Measurements from ENCODE around the gene LMBRD1.
A peak's percentile ranks its signal among the peaks of the same experiment; 100 is the strongest.
"Not testable (repeated sequence)": the region's sequence is repeated elsewhere in the genome, so short reads cannot be mapped to it uniquely, and the experiment has no call there.

Gene LMBRD1

DNA sequence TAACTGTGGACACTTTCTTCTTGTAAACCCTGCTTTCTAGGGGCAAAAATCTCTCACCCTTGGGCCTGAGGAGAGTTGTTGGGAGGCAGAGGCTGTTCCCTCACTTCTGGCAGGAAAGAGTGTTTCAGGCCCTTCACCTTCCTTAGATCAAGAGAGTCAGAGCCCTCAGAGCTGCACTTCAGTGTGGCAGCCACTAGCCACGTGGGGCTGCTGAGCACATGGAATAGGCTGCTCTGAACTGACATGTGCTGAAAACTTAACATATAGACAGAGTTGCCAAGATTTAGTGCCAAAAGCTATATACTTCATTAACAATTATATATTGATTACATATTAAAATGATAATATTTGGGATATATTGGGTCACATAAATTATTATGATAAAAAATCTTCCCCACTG, 4.4 kb upstream of the LMBRD1 start:
- H3K9ac ChIP-seq (ENCODE audit: low read depth, low read length), result no peak overlapping the region
- ATAC-seq (ENCODE audit: insufficient read depth, low read depth) (no peak), DNase-seq (no peak)
- no peaks in the 10 kb centered on the region for H4K20me1 ChIP-seq (ENCODE audit: insufficient read depth, low read length)
- H3K4me3 ChIP-seq (ENCODE audit: low read depth in 1 of 2, low read length in 2 of 2), result no peak overlapping the region
- H3K27ac ChIP-seq (ENCODE audit: low read length), result no peak overlapping the region
- peaks cover 2% of the 10 kb centered on the region for H3K79me2 ChIP-seq (ENCODE audit: insufficient read depth, low read length)
- no peaks in the 10 kb centered on the region for H3K9me3 ChIP-seq (ENCODE audit: insufficient read depth, low read length, severe bottlenecking)
- H2AFZ ChIP-seq (ENCODE audit: low read depth, low read length), result 0 out of 2 replicates have a peak overlapping the region, but pooled peaks have one; percentile 25
- TF ChIP-seq, protein P1, sequence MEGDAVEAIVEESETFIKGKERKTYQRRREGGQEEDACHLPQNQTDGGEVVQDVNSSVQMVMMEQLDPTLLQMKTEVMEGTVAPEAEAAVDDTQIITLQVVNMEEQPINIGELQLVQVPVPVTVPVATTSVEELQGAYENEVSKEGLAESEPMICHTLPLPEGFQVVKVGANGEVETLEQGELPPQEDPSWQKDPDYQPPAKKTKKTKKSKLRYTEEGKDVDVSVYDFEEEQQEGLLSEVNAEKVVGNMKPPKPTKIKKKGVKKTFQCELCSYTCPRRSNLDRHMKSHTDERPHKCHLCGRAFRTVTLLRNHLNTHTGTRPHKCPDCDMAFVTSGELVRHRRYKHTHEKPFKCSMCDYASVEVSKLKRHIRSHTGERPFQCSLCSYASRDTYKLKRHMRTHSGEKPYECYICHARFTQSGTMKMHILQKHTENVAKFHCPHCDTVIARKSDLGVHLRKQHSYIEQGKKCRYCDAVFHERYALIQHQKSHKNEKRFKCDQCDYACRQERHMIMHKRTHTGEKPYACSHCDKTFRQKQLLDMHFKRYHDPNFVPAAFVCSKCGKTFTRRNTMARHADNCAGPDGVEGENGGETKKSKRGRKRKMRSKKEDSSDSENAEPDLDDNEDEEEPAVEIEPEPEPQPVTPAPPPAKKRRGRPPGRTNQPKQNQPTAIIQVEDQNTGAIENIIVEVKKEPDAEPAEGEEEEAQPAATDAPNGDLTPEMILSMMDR (IDR thresholded peaks at IDR 0.05; ENCODE audit: borderline replicate concordance, extremely low read depth, low read length, poor library complexity, severe bottlenecking), result no peak
- no peak for TF ChIP-seq EZH2 (IDR thresholded peaks at IDR 0.05; ENCODE audit: borderline replicate concordance, low read depth, low read length, severe bottlenecking)
- no peaks in the 10 kb centered on the region; the same call in 1 of the 2 replicates for H3K36me3 ChIP-seq (ENCODE audit: insufficient read depth, low read length)
- no peaks in the 10 kb centered on the region for H3K27me3 ChIP-seq (ENCODE audit: insufficient read depth, low read length, poor library complexity)
- no peak overlapping the region for H3K4me2 ChIP-seq (ENCODE audit: insufficient read depth, low read length)
- peaks cover 7% of the 10 kb centered on the region for H3K4me1 ChIP-seq (ENCODE audit: insufficient read depth, low read length)

GRCh38 chr6:69798796-69799195, 2.0 kb upstream of the LMBRD1 start:
- not testable (repeated sequence) for ATAC-seq (ENCODE audit: insufficient read depth, low read depth)

GRCh38 chr6:69796073-69796641, 653 bp downstream of the LMBRD1 start:
- peaks cover 23% of the 10 kb centered on the region for H3K4me1 ChIP-seq (ENCODE audit: insufficient read depth, low read length)
- H3K9me3 ChIP-seq (ENCODE audit: insufficient read depth, low read length, severe bottlenecking), result no peaks in the 10 kb centered on the region
- H3K79me2 ChIP-seq (ENCODE audit: insufficient read depth, low read length), result peaks cover 51% of the 10 kb centered on the region
- DNase-seq, result no peak
- H4K20me1 ChIP-seq (ENCODE audit: insufficient read depth, low read length), result 0 out of 2 replicates have a peak, but pooled peaks cover 2% of the 10 kb centered on the region
- no peak for TF ChIP-seq EZH2 (IDR thresholded peaks at IDR 0.05; ENCODE audit: borderline replicate concordance, low read depth, low read length, severe bottlenecking)
- TF ChIP-seq, protein P1 (IDR thresholded peaks at IDR 0.05; ENCODE audit: borderline replicate concordance, extremely low read depth, low read length, poor library complexity, severe bottlenecking), result no peak
- peak overlapping the region; percentile 84 for H3K27ac ChIP-seq (ENCODE audit: low read length)
- peak overlapping the region; percentile 74 to 76 for H3K4me3 ChIP-seq (ENCODE audit: low read depth in 1 of 2, low read length in 2 of 2)
- no peaks in the 10 kb centered on the region; the same call in 1 of the 2 replicates for H3K36me3 ChIP-seq (ENCODE audit: insufficient read depth, low read length)
- peak; percentile 1; the same call in 2 of the 3 replicates for ATAC-seq (ENCODE audit: insufficient read depth, low read depth)
- H2AFZ ChIP-seq (ENCODE audit: low read depth, low read length), result peak overlapping the region; percentile 93
- H3K4me2 ChIP-seq (ENCODE audit: insufficient read depth, low read length), result peak overlapping the region; percentile 69
- no peaks in the 10 kb centered on the region for H3K27me3 ChIP-seq (ENCODE audit: insufficient read depth, low read length, poor library complexity)
- peak overlapping the region; percentile 80 for H3K9ac ChIP-seq (ENCODE audit: low read depth, low read length)

More at GRCh38 chr6:69798796-69799195, 2.0 kb upstream of the LMBRD1 start:
- not testable (repeated sequence) for H3K36me3 ChIP-seq (ENCODE audit: insufficient read depth, low read length); H3K9me3 ChIP-seq (ENCODE audit: insufficient read depth, low read length, severe bottlenecking); H2AFZ ChIP-seq (ENCODE audit: low read depth, low read length); H4K20me1 ChIP-seq (ENCODE audit: insufficient read depth, low read length); H3K9ac ChIP-seq (ENCODE audit: low read depth, low read length); H3K4me3 ChIP-seq (ENCODE audit: low read depth in 1 of 2, low read length in 2 of 2); H3K27ac ChIP-seq (ENCODE audit: low read length); H3K4me2 ChIP-seq (ENCODE audit: insufficient read depth, low read length); H3K27me3 ChIP-seq (ENCODE audit: insufficient read depth, low read length, poor library complexity); DNase-seq
- Histone ChIP-seq H3K79me2 (ENCODE audit: insufficient read depth, low read length) (peaks cover 26% of the 10 kb centered on the region), H3K4me1 (ENCODE audit: insufficient read depth, low read length) (peaks cover 23% of the 10 kb centered on the region)

- H3K4me3 ChIP-seq (ENCODE audit: low read depth in 1 of 2, low read length in 2 of 2), result peak overlapping the region; percentile 74 to 76
- peaks cover 23% of the 10 kb centered on the region for H3K4me1 ChIP-seq (ENCODE audit: insufficient read depth, low read length)
- no peaks in the 10 kb centered on the region; the same call in 1 of the 2 replicates for H3K36me3 ChIP-seq (ENCODE audit: insufficient read depth, low read length)
- peak overlapping the region; percentile 80 for H3K9ac ChIP-seq (ENCODE audit: low read depth, low read length)
- no peaks in the 10 kb centered on the region for H3K9me3 ChIP-seq (ENCODE audit: insufficient read depth, low read length, severe bottlenecking)
- peak overlapping the region; percentile 69 for H3K4me2 ChIP-seq (ENCODE audit: insufficient read depth, low read length)
- no peak for ATAC-seq (ENCODE audit: insufficient read depth, low read depth)
- peaks cover 52% of the 10 kb centered on the region for H3K79me2 ChIP-seq (ENCODE audit: insufficient read depth, low read length)
- no peaks in the 10 kb centered on the region for H3K27me3 ChIP-seq (ENCODE audit: insufficient read depth, low read length, poor library complexity)
- TF ChIP-seq EZH2 (IDR thresholded peaks at IDR 0.05; ENCODE audit: borderline replicate concordance, low read depth, low read length, severe bottlenecking), result no peak
- TF ChIP-seq, protein P1 (IDR thresholded peaks at IDR 0.05; ENCODE audit: borderline replicate concordance, extremely low read depth, low read length, poor library complexity, severe bottlenecking), result no peak
- H2AFZ ChIP-seq (ENCODE audit: low read depth, low read length), result peak overlapping the region; percentile 93
- 0 out of 2 replicates have a peak, but pooled peaks cover 2% of the 10 kb centered on the region for H4K20me1 ChIP-seq (ENCODE audit: insufficient read depth, low read length)
- H3K27ac ChIP-seq (ENCODE audit: low read length), result peak overlapping the region; percentile 84
- no peak for DNase-seq
These were observed 1.2 kb downstream of the LMBRD1 start for GRCh38 chr6:69795469-69796072.
